Muscle layer of colon (tissue), 2 donors: ENCODE results near the gene IQGAP1.

ENCODE experiments used
- H3K27ac ChIP-seq: one replicate; pipeline ENCODE4 v1.7.0; 2013; ENCODE audit warnings: low read depth, mild to moderate bottlenecking, low read length, moderate library complexity
- H3K27me3 ChIP-seq, 2 donors: one replicate each; pipeline ENCODE4 v1.7.0; 2013; ENCODE audit warnings: low read length in 2 of 2, mild to moderate bottlenecking in 2 of 2; ENCODE audit not compliant: insufficient read depth in 2 of 2, control insufficient read depth in 1 of 2
- H3K36me3 ChIP-seq: one replicate; pipeline ENCODE4 v1.7.0; 2013; ENCODE audit warnings: mild to moderate bottlenecking, low read length; ENCODE audit not compliant: insufficient read depth
- H3K4me1 ChIP-seq: one replicate; pipeline ENCODE4 v1.7.0; 2013; ENCODE audit warnings: mild to moderate bottlenecking, low read length; ENCODE audit not compliant: insufficient read depth
- H3K4me3 ChIP-seq, 2 donors: one replicate each; pipeline ENCODE4 v1.7.0; 2013; ENCODE audit warnings: low read length in 2 of 2, low read depth in 1 of 2, mild to moderate bottlenecking in 1 of 2, moderate library complexity in 1 of 2
- H3K9ac ChIP-seq: one replicate; pipeline ENCODE4 v1.7.0; 2013; ENCODE audit warnings: low read length
- H3K9me3 ChIP-seq: one replicate; pipeline ENCODE4 v1.7.0; 2013; ENCODE audit warnings: mild to moderate bottlenecking, low read length
- donor health status: abdominal sarcoma.
- donor health status: Adenocarcinoma of cecum.

IQGAP1 gene

DNA sequence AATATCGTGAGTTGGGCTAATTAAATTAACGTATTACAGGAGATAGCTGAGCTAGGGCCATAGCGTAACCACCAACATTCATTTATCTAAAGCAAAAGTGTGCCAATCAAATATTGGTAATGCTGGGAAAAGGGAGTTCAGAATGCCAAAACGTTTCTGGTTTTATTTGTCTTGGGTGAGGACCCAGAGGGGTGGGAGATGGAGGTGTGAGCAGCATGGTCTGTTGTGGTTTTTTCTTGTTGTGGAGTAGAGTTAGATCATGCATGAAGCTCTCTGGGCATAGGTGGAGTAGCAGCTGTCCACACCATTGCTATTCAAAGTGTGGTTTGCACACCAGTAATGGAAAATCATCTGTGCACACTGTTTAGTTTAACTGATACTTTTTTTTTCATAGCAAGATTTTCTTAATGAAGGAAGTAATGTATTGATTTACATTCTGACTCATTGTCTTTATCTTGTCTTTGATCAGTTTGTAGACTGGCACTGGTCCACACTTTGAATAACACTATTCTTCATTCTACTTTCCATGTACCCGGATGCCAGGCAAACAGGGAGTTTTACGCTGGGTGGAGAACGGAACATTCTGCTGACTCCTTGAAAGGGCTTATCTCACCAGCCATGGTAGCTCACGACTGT is 90.9 kb downstream of the IQGAP1 start:
- H3K4me3 ChIP-seq, result no peak overlapping the region
- H3K4me1 ChIP-seq, result peaks cover 7% of the 10 kb centered on the region
- H3K9ac ChIP-seq, result no peak overlapping the region
- H3K9me3 ChIP-seq, result no peaks in the 10 kb centered on the region
- H3K27me3 ChIP-seq, result no peaks in the 10 kb centered on the region
- peaks cover 75% of the 10 kb centered on the region for H3K36me3 ChIP-seq
- no peak overlapping the region for H3K27ac ChIP-seq

DNA sequence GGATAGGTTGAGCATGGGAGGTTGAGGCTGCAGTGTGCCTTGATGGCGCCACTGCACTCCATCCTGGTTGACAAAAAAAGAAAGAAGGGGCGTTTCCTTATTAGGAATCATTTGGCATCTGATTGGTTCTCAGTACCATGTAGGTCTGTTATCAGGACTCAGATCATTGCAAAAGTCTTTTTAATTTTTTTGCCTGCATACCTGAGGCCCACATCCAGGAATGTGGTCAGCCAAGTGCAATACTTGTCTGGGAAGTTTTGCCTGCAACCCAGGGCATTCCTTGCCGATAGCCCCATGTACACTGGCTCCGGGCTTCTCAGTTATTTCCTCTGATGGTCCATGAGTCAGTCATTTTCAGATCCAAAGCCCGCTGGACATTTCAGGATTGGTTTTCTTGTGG is 91.6 kb downstream of the IQGAP1 start:
- Histone ChIP-seq H3K4me1 (peaks cover 7% of the 10 kb centered on the region), H3K27me3 (no peaks in the 10 kb centered on the region), H3K9me3 (no peaks in the 10 kb centered on the region), H3K27ac (no peak overlapping the region), H3K36me3 (peaks cover 73% of the 10 kb centered on the region), H3K4me3 (no peak overlapping the region), H3K9ac (no peak overlapping the region)

DNA sequence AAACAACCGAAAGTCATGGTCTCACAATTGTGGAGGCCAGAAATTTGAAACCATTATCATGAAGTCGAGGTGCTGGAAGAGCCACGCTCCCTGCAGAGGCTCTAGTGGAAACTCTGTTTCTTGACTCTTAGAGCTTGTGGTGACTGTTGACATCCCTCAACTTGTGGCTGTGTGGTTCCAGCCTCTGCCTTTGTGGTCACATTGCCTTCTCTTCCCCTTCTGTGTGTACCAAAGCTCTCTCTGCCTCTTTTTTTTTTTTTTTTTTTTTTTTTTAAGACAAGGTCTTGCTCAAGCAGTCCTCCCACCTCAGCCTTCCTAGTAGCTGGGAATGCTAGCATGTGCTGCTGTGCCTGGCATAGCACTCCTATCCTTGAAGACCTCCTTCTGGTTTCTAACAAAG is 93.0 kb downstream of the IQGAP1 start:
- H3K27ac ChIP-seq, result no peak overlapping the region

DNA sequence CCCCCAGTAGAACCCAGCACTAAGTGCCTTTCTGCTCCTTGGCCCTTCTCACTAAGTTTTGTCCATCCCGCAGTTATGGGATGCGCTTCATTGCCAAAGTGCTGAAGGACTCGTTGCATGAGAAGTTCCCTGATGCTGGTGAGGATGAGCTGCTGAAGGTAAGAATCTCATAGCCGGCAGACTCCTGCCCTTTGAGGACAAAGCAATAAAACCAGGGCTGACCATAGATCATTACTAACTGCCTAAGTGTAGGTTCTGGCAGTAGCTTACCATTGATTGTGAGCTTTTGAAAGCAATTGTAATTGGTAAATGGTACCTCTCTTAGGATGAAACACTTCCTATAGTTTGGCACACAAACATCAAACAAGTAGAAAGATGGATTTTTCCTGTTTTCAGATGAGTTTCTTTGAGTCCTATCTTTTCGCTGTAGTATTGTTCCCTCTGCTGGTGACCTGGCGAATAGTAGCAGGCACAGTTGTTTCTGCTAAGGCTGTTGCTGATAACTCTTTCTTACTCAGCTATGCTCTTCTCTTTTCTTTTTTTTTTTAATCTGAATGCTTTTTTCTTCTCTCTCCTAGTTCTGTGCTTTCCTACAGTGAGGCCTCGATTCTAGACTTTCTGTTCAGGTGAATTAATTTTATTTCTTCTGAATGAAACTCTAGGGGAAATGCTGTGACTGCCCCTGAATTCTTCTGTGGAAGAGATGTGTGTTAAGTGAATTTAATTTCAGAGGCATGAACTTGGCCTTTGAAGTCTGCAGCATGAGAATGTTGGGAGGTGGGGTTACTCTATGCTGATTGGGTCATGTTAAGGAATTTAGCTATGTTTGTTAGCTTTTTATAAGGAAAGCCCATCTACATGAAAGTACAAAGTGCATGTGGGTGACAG is 94.3 kb downstream of the IQGAP1 start:
- H3K27ac ChIP-seq, result no peak overlapping the region
- no peak overlapping the region for H3K9ac ChIP-seq
- peaks cover 7% of the 10 kb centered on the region for H3K4me1 ChIP-seq
- no peaks in the 10 kb centered on the region for H3K9me3 ChIP-seq
- no peaks in the 10 kb centered on the region for H3K27me3 ChIP-seq
- peaks cover 83% of the 10 kb centered on the region for H3K36me3 ChIP-seq
- no peak overlapping the region for H3K4me3 ChIP-seq

More for the DNA sequence above, 93.0 kb downstream of the IQGAP1 start:
- Histone ChIP-seq H3K36me3 (peaks cover 83% of the 10 kb centered on the region), H3K9ac (no peak overlapping the region), H3K9me3 (no peaks in the 10 kb centered on the region), H3K27me3 (no peaks in the 10 kb centered on the region), H3K4me3 (no peak overlapping the region), H3K4me1 (peaks cover 7% of the 10 kb centered on the region)

DNA sequence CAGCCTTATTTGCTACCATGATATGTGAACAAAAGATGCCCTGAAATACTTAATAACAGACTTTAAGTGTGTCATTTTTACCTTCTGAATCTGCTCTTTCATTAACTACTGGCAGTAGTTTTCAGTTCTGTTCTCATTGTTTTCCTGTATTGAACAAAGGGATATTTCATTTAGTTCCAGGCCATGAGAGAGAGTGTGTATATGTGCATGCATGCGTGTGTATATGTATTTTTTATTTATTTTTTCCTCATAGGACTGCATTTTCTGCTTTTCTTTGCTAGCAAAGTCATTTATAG is 94.9 kb downstream of the IQGAP1 start:
- no peaks in the 10 kb centered on the region for H3K27me3 ChIP-seq
- no peak overlapping the region for H3K9ac ChIP-seq
- peaks cover 83% of the 10 kb centered on the region for H3K36me3 ChIP-seq

DNA sequence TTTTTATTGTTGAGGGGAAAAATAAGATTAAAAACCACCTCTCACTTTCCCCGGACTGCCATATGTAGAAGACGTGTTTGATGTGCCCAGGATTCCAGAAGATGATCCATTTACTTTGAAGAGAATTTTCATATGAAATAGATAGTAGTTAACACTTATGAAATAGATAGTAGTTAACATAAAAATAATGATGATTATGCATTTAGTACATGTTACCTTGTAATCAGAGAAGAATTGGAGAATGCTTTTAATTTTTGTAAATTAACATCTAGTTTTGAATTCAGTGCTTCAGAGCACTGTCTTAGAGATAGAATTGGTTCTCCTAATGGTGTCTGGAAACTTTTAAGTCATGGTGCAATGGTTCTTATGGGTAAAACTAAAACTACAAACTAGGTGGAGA is 95.6 kb downstream of the IQGAP1 start:
- peaks cover 80% of the 10 kb centered on the region for H3K36me3 ChIP-seq
- no peaks in the 10 kb centered on the region for H3K27me3 ChIP-seq
- H3K9ac ChIP-seq, result no peak overlapping the region
- H3K9me3 ChIP-seq, result no peaks in the 10 kb centered on the region
- H3K27ac ChIP-seq, result no peak overlapping the region
- H3K4me3 ChIP-seq, result no peak overlapping the region
- peaks cover 7% of the 10 kb centered on the region for H3K4me1 ChIP-seq

More for the DNA sequence above, 94.9 kb downstream of the IQGAP1 start:
- Histone ChIP-seq H3K9me3 (no peaks in the 10 kb centered on the region), H3K4me1 (peaks cover 7% of the 10 kb centered on the region), H3K4me3 (no peak overlapping the region), H3K27ac (no peak overlapping the region)

DNA sequence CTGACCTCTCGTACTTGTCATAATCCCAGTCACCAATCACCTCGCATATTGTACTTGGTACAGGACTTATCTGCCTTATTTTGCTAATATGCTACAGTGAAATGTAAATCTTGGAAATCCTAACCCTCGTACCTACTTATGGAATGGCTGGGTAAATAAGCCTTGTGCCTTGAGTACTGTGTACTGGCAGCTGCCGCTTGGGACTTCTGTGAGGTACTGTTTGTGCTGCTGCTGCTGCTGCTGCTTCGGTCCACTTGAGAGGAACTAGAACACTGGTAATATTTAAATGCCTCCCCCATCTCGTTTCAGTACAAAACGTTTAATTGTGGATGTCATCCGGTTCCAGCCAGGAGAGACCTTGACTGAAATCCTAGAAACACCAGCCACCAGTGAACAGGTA is 99.1 kb downstream of the IQGAP1 start:
- no peak overlapping the region for H3K27ac ChIP-seq
- no peak overlapping the region for H3K4me3 ChIP-seq
- H3K27me3 ChIP-seq, result no peaks in the 10 kb centered on the region
- peaks cover 3% of the 10 kb centered on the region for H3K4me1 ChIP-seq
- no peaks in the 10 kb centered on the region for H3K9me3 ChIP-seq
- peaks cover 88% of the 10 kb centered on the region for H3K36me3 ChIP-seq
- no peak overlapping the region for H3K9ac ChIP-seq

DNA sequence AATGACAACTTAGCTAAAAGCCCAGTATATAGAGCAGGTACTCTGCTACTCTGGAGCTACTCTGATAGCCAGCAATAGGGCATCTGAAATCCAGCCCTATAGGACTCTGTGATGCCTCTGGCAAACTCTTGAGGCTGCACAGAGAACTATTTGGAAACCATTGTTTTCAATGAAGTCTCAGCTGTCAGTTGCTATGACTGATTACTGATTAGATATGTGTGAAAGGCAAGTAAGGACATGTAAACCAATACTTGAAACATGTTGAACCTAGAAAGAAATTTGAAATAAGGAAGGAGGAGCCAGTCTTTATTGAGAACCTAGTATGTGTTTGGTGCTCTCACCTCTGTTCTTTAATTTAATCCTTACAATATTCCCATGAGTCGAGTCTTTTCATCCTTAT is 101.5 kb downstream of the IQGAP1 start:
- Histone ChIP-seq H3K36me3 (peaks cover 82% of the 10 kb centered on the region), H3K9ac (no peak overlapping the region), H3K9me3 (no peaks in the 10 kb centered on the region), H3K27me3 (no peaks in the 10 kb centered on the region), H3K4me1 (no peaks in the 10 kb centered on the region), H3K4me3 (no peak overlapping the region), H3K27ac (no peak overlapping the region)

DNA sequence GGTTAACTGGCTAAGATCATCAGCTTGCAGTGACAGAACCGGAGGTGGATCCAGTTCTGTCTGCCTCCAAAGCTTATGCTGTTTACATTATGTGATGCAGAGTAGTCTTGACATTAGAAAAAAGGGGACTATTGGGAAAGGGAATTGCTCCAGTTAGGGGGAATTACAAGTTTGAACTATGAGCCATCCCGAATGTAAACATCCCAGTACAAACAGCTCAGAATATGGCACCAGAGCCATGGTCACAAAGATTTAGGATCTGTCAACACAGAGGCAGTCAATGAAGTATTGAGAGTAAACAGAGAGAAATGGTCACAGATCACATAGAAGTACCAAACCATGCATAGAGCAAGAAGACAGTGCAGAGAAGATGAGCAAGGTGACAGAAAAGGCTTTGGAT is 101.9 kb downstream of the IQGAP1 start:
- H3K4me3 ChIP-seq, result no peak overlapping the region
- H3K27ac ChIP-seq, result no peak overlapping the region
- peaks cover 78% of the 10 kb centered on the region for H3K36me3 ChIP-seq
- no peaks in the 10 kb centered on the region for H3K4me1 ChIP-seq
- H3K9me3 ChIP-seq, result no peaks in the 10 kb centered on the region
- no peaks in the 10 kb centered on the region for H3K27me3 ChIP-seq
- H3K9ac ChIP-seq, result no peak overlapping the region

DNA sequence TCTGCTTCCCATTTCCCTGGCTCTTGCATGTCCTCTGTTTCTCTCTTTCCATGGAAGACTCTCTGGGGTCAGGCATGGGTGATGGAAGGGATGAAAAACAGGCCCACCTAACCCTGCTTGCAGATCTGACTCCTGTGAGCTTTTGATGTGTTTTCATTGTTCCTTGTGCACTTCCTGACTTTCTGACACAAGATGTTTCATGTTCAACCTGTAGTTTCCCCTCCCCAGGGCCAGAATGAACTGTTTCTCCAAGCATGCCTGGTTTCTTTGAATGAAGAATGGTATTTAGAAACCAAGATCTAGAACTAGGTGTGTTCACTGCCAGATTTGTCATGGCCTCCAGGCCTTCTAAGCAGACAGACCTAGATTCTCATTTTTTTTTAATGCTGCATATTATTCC is 105.6 kb downstream of the IQGAP1 start:
- H3K9ac ChIP-seq, result no peak overlapping the region
- H3K27me3 ChIP-seq, result no peaks in the 10 kb centered on the region
- H3K27ac ChIP-seq, result no peak overlapping the region
- no peaks in the 10 kb centered on the region for H3K4me1 ChIP-seq
- no peaks in the 10 kb centered on the region for H3K9me3 ChIP-seq
- peaks cover 58% of the 10 kb centered on the region for H3K36me3 ChIP-seq
- no peak overlapping the region for H3K4me3 ChIP-seq

DNA sequence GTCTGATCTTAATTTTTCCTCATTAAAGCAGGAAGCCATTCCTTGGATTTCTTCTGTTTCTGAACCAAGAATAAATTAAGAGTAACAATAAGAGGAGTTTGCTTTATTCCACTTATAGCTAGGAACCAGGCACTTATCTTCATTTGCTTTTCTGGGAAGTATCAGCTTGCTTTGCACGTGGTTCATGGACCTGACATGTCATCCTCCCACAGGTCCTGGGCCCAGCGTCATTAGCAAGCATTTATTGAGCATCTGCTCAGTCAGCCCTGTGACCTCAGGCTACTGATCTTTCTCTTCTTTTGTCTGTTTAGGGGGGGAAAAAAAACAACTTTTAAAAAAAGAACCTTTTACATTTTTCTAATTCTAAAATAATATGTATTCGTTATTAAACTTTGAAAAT is 107.0 kb downstream of the IQGAP1 start:
- Histone ChIP-seq H3K36me3 (peaks cover 57% of the 10 kb centered on the region), H3K9me3 (no peaks in the 10 kb centered on the region)

DNA sequence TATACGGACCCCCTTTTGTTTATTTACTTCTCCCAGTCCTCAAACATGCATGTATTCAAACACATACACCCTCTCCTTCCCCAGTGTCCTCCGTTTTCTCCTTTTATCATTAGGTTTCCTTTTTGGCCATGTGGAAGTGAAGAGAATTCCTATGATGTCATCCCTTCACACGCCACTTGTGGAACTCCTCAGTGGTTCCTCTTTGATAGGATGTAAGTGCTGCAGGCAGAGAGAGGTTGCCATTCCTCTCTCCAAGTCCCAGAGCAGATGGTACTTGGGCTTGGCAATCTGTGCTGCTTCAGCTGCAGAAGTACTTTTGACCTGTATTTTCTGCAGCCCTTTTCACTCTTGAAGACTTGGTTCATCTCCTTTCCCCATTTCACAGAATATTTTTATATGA is 108.7 kb downstream of the IQGAP1 start:
- Histone ChIP-seq H3K4me3 (no peak overlapping the region), H3K36me3 (peaks cover 59% of the 10 kb centered on the region), H3K9ac (no peak overlapping the region), H3K27me3 (no peaks in the 10 kb centered on the region), H3K9me3 (no peaks in the 10 kb centered on the region), H3K4me1 (no peaks in the 10 kb centered on the region), H3K27ac (no peak overlapping the region)

More for the DNA sequence above, 107.0 kb downstream of the IQGAP1 start:
- Histone ChIP-seq H3K27ac (no peak overlapping the region), H3K4me1 (no peaks in the 10 kb centered on the region), H3K4me3 (no peak overlapping the region), H3K9ac (no peak overlapping the region), H3K27me3 (no peaks in the 10 kb centered on the region)
